GM06990 (cell line): ENCODE data around the gene PRKCE.

Experiments
- DNase-seq: peaks from one replicate; pipeline ENCODE4 v3.0.0-alpha.2; 2011; ENCODE audit not compliant: insufficient read length; ENCODE audit errors: extremely low read depth
- H3K27me3 ChIP-seq: replicated peaks from 2 replicates; pipeline ENCODE4 v1.6.0; 2011; ENCODE audit warnings: low read length; ENCODE audit not compliant: control insufficient read depth, insufficient read depth
- H3K36me3 ChIP-seq: 2 replicates; pipeline ENCODE4 v1.5.1; 2011; ENCODE audit warnings: low read length; ENCODE audit not compliant: control insufficient read depth, insufficient read depth
- H3K4me3 ChIP-seq: replicated peaks from 2 replicates; pipeline ENCODE4 v1.5.1; 2011; ENCODE audit warnings: low read depth, mild to moderate bottlenecking, control low read depth, low read length
- TF ChIP-seq, protein P1 (sequence below): IDR thresholded peaks from 2 replicates; pipeline ENCODE4 v1.5.1; 2011; ENCODE audit warnings: low read length, control low read depth, mild to moderate bottlenecking, inconsistent platforms; ENCODE audit not compliant: insufficient read depth, poor library complexity, severe bottlenecking

The PRKCE gene

DNA sequence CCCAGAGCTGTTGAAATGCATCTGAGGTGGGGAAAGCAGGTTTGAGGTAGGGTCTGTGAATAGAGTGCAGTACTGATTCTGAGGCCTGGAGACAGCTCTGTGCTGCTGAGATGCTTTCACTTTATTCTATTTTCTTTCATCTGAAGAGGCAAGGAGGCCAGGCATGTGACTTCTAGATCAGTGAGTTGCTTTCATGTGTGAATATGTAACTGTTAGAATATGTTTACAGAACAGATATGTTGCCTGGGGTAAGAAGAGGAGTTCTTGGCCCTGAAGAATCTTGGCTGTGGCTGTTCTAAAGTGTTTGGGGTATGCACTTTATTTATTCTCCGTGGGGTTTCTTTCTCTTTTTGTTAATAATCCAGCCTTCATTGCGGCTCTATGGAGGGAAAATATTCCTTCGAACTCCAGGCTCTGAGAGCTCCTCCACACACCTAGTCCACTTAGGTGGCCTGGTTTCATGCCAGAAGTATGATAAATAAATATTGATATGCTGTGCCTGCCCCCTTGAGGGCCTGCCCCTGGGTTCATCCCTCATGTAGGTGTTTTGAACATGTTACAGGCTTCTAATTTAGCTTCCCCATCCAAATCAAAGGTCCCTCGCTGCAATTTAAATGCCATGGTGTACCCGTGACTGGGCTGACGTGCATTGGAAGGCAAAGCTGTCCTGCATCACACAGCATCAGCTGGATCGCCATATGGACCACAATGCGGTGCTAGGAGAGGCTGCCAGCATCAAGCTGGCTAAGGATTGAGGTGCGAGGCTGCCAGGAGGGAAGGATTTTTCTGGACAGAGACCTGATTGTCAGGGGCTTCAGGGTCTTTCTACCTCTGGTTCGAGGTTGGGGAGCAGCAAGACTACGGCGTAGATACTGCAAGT is 102.9 kb downstream of the PRKCE start:
- TF ChIP-seq, protein P1, sequence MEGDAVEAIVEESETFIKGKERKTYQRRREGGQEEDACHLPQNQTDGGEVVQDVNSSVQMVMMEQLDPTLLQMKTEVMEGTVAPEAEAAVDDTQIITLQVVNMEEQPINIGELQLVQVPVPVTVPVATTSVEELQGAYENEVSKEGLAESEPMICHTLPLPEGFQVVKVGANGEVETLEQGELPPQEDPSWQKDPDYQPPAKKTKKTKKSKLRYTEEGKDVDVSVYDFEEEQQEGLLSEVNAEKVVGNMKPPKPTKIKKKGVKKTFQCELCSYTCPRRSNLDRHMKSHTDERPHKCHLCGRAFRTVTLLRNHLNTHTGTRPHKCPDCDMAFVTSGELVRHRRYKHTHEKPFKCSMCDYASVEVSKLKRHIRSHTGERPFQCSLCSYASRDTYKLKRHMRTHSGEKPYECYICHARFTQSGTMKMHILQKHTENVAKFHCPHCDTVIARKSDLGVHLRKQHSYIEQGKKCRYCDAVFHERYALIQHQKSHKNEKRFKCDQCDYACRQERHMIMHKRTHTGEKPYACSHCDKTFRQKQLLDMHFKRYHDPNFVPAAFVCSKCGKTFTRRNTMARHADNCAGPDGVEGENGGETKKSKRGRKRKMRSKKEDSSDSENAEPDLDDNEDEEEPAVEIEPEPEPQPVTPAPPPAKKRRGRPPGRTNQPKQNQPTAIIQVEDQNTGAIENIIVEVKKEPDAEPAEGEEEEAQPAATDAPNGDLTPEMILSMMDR = no peak
- no peaks in the 10 kb centered on the region for H3K27me3 ChIP-seq
- no peaks in the 10 kb centered on the region for H3K36me3 ChIP-seq
- H3K4me3 ChIP-seq = no peak overlapping the region
- DNase-seq = no peak

DNA sequence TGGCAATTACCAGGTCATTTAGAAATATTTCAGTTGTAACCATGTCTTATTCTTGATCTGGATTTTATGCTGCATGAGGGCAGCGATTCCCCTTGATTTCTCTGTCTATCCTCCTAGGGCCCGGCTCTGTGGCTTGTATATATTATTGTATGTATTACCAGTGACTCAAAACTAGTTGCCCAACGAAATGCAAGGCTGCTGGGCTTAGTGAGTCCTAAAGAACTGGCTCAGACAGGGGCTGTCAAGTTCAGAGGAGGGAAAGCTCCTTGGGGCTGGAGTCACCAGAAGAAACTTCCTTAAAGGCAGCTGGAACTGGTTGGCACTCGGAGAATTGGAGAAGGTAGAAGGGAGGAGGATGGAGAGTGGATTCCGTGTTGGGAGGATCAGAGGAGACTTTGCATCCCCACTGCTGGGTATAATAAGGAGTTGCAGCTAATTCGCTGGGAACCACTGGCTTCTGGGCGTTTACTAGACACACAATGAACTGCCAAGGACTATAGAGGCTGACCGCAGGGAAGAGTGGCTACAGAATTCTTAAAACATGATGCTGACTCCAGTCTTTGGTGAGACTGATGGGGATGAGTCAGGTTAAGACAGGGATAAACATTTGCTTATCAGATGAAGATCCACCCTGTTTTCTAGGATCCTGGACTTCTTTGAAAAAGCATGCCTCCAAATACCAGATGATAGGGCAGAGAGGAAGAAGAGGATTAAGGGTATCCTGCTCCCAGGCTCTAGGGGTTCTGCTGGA is 104.3 kb downstream of the PRKCE start:
- Histone ChIP-seq H3K4me3 (no peak overlapping the region), H3K27me3 (no peaks in the 10 kb centered on the region), H3K36me3 (no peaks in the 10 kb centered on the region)
- TF ChIP-seq, protein P1 = no peak
- no peak for DNase-seq

DNA sequence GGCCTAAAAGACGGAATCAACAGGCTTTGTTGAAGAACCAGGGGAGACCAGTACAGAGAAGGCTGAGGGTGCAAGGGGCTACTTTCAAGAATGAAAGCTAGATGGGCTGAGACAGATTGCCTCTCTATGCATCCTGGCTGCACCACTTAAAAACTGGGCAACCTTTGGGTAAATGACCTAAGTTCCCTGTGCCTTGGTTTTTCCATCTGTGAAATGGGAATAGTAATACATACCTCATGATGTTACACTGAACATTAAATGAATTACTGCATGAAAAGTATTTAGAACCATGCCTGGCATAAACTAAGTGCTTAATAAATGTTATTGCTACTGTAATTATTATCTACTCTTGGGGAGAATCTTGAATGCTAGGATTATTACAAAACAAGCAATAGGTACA is 106.5 kb downstream of the PRKCE start:
- Histone ChIP-seq H3K36me3 (no peaks in the 10 kb centered on the region), H3K27me3 (no peaks in the 10 kb centered on the region), H3K4me3 (no peak overlapping the region)
- TF ChIP-seq, protein P1 = no peak
- no peak for DNase-seq

DNA sequence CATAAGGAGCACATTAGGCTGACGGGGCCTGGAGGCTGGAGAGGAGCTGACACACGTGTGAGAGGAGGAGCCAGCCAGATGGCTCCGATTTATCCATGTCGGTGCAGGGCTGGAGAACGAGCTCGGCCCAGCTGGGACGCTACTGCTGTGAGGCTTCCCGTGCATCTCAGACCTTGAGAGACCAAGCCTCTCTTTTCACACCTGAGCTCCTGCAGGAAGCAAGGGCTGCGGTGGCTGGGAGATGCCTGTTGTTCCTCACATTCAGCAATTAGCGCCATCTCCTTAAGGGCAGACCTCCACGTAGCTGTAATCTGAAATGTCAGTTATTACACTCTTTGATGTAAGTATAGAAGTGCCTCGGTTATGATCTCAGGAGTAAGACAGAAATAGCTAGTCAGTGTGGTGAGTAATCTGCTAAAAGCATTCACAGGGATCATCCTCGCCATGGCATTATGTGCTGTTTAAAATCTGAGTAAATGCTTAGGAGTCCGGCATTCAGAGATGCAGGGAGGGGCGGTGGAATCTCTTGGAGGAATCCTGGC is 107.9 kb downstream of the PRKCE start:
- TF ChIP-seq, protein P1 = no peak
- no peak for DNase-seq
- no peak overlapping the region for H3K4me3 ChIP-seq
- no peaks in the 10 kb centered on the region for H3K27me3 ChIP-seq
- no peaks in the 10 kb centered on the region for H3K36me3 ChIP-seq

DNA sequence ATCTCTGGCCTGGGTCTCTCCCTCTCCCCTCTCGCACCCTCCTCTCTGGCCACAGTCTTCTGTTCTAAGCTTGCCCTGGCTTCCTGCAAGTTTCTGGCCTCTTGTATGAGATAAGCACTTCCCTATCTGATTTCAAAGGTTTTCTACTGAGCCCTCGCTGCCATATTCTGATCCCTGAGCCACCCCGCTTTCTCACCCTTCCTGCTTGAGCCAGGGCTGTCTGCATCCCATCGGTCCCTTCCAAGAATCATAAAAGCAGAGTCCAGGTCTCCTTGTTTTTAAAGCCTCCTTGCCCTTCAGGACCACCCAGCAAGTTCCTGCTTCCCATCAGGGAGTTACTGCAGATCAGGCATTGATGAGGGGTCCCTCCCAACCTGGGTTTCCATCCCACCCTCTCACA is 110.2 kb downstream of the PRKCE start:
- H3K36me3 ChIP-seq = no peaks in the 10 kb centered on the region
- TF ChIP-seq, protein P1 = no peak
- DNase-seq = no peak
- no peaks in the 10 kb centered on the region for H3K27me3 ChIP-seq
- no peak overlapping the region for H3K4me3 ChIP-seq
